ENCODE measurements around the gene EXOC8. TPM values are rescaled to one million over a fixed set of nuclear protein-coding genes. Genes with fewer than 3 reads are reported as not detected.
A peak's percentile ranks its signal among the peaks of the same experiment; 100 is the strongest.

Gene EXOC8
- total and polyA plus RNA-seq, 8 donors, result 1.8 to 21.8 (median 7.7) TPM

DNA sequence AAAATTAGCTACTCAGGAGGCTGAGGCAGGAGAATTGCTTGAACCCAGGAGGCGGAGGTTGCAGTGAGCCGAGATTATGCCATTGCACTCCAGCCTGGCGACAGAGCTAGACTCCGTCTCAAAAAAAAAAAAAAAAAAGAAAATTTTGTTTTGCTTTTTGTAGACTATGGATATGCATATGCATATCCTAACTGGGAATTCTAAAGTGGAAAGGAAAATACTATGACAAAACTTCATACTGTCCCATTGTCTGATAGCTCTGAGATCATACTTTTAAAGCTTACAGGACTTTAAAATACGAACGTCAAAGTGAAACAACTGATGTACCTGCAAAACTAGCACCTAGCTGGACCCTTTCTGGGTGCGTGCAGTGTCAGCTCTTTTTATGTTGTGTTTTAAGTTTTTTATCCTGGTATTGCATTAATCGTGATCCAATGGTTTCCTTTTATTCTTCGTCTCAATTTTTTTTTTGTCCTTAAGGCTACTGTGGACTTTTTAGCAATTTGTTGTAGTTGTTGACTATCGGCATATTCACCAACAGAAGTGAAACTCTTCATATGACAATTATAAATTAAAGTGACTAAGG, 19.6 kb upstream of the EXOC8 start:
- DNase-seq, result no peak
- Histone ChIP-seq H3K27me3 (no peaks in the 10 kb centered on the region), H3K36me3 (peaks cover 0 to 17% (median 14%) of the 10 kb centered on the region in 4 donors), H3K4me3 (no peak overlapping the region), H3K4me1 (peaks cover 6 to 26% (median 14%) of the 10 kb centered on the region in 4 donors), H3K9me3 (no peaks in the 10 kb centered on the region), H3K27ac (no peak overlapping the region)
- TF ChIP-seq EP300 (IDR thresholded peaks at IDR 0.05) (no peak), POLR2AphosphoS5 (IDR thresholded peaks at IDR 0.05) (no peak), POLR2A (IDR thresholded peaks at IDR 0.05) (no peak)
- TF ChIP-seq, protein P1, sequence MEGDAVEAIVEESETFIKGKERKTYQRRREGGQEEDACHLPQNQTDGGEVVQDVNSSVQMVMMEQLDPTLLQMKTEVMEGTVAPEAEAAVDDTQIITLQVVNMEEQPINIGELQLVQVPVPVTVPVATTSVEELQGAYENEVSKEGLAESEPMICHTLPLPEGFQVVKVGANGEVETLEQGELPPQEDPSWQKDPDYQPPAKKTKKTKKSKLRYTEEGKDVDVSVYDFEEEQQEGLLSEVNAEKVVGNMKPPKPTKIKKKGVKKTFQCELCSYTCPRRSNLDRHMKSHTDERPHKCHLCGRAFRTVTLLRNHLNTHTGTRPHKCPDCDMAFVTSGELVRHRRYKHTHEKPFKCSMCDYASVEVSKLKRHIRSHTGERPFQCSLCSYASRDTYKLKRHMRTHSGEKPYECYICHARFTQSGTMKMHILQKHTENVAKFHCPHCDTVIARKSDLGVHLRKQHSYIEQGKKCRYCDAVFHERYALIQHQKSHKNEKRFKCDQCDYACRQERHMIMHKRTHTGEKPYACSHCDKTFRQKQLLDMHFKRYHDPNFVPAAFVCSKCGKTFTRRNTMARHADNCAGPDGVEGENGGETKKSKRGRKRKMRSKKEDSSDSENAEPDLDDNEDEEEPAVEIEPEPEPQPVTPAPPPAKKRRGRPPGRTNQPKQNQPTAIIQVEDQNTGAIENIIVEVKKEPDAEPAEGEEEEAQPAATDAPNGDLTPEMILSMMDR (IDR thresholded peaks at IDR 0.05), result no peak
- 72 to 85% (median 79%) methylated on average over 10 of the region's 10 CpGs for WGBS, 5 donors
- intact Hi-C loops (cut with DNase I; ENCODE audit: low total_unique reads), result loop anchor here (10.0 kb wide), 1 partner anchor 58 kb away; no protein-coding TSS in a partner anchor

DNA sequence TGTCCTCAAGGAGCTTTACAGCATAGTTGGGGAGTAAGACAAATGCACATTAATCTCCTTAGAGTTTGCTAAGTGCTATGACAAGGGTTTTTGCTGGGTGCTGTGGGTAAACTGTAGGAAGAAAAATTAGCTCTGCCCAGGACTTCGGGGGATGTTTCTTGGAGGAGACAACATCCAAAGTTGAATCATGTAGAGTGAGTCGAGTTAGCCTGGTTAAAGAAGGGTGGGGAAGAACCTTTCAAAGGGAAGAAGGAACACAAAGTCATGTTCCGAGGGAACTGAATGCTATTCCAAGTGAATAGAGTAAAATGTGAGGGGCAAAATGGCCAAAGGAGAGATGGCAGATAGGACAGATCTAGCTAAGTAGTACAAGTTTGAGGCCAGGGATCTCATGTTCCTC, 17.5 kb upstream of the EXOC8 start:
- WGBS, 5 donors, result 65 to 80% (median 74%) methylated on average over 3 of the region's 3 CpGs
- Histone ChIP-seq H3K27me3 (no peaks in the 10 kb centered on the region), H3K9me3 (no peaks in the 10 kb centered on the region), H3K36me3 (peaks cover 4 to 35% (median 33%) of the 10 kb centered on the region in 4 donors), H3K4me3 (no peak overlapping the region), H3K4me1 (peaks cover 6 to 26% (median 14%) of the 10 kb centered on the region in 4 donors), H3K27ac (no peak overlapping the region)
- TF ChIP-seq POLR2A (IDR thresholded peaks at IDR 0.05) (no peak), EP300 (IDR thresholded peaks at IDR 0.05) (no peak), POLR2AphosphoS5 (IDR thresholded peaks at IDR 0.05) (no peak)
- TF ChIP-seq, protein P1 (IDR thresholded peaks at IDR 0.05), result no peak
- no peak for DNase-seq
- intact Hi-C loops (cut with DNase I; ENCODE audit: low total_unique reads), result loop anchor here (10.0 kb wide), 1 partner anchor 60 kb away; no protein-coding TSS in a partner anchor

DNA sequence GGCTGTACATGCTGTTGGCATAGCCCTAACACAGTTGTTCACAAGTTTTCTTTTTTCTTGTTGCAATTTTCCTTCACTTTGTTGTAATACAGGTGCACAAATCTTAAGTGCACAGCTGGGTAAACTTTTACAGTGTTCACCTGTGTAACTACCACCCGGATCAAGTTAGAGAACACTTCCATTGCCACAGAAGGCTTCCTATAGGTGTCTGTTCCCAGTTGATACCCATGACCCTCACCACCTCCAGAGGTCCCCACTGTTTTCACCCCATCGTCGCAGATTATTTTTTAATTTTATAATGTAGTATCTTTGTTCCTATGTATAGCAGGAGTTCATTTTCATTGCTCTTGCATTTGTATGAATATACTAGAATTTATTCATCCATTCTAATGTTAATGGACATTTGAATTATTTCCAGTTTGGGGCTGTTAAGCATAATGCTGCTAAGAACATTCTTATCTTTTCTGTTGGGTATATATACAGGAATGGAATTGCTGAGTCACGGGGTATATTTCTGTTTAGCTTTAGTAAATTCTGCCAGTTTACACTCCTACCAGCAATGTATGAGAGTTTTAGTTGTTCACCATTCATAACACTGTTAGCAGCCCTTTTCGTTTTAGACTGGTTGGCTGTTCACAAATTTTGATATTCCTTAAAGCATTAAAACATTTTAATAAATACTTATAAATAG, 16.8 kb upstream of the EXOC8 start:
- H3K9me3 ChIP-seq, result no peaks in the 10 kb centered on the region
- no peak overlapping the region for H3K4me3 ChIP-seq
- 31 to 54% (median 47%) methylated on average over 5 of the region's 5 CpGs for WGBS, 5 donors
- H3K36me3 ChIP-seq, result peaks cover 4 to 42% (median 40%) of the 10 kb centered on the region in 4 donors
- H3K27ac ChIP-seq, result peak overlapping the region in 1 of 5 donors; percentile 1
- peak in 1 of 2 donors; percentile 17 for DNase-seq
- H3K4me1 ChIP-seq, result peaks cover 6 to 26% (median 14%) of the 10 kb centered on the region in 4 donors
- TF ChIP-seq POLR2A (IDR thresholded peaks at IDR 0.05) (no peak), POLR2AphosphoS5 (IDR thresholded peaks at IDR 0.05) (no peak), EP300 (IDR thresholded peaks at IDR 0.05) (no peak)
- TF ChIP-seq, protein P1 (IDR thresholded peaks at IDR 0.05), result no peak
- H3K27me3 ChIP-seq, result no peaks in the 10 kb centered on the region
- intact Hi-C loops (cut with DNase I; ENCODE audit: low total_unique reads), result loop anchor here (10.0 kb wide), 1 partner anchor 60 kb away; no protein-coding TSS in a partner anchor

DNA sequence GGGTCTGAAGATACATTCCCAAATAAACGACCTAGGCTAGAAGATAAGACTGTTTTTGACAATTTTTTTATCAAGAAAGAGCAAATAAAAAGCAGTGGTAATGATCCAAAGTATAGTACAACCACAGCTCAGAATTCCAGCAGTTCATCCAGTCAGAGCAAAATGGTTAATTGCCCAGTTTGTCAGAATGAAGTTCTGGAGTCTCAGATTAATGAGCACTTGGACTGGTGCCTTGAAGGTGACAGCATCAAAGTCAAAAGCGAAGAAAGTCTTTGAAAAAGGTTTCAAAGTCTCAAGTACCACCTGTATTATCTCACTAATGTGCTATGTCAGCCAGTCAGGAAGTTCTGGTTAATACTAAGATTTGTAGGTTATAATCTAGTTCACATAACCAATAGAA, 15.4 kb upstream of the EXOC8 start:
- H3K27me3 ChIP-seq, result no peaks in the 10 kb centered on the region
- no peak overlapping the region for H3K27ac ChIP-seq
- TF ChIP-seq, protein P1 (IDR thresholded peaks at IDR 0.05), result no peak
- TF ChIP-seq POLR2A (IDR thresholded peaks at IDR 0.05) (no peak), POLR2AphosphoS5 (IDR thresholded peaks at IDR 0.05) (no peak), EP300 (IDR thresholded peaks at IDR 0.05) (no peak)
- intact Hi-C loops (cut with DNase I; ENCODE audit: low total_unique reads), result loop anchor here (10.0 kb wide), 1 partner anchor 62 kb away; no protein-coding TSS in a partner anchor
- H3K9me3 ChIP-seq, result no peaks in the 10 kb centered on the region
- H3K4me3 ChIP-seq, result no peak overlapping the region
- H3K4me1 ChIP-seq, result peaks cover 4 to 22% (median 10%) of the 10 kb centered on the region in 4 donors
- DNase-seq, result no peak
- peaks cover 10 to 54% (median 51%) of the 10 kb centered on the region in 4 donors for H3K36me3 ChIP-seq
- WGBS, 5 donors, result 49 to 70% (median 55%) methylated on average over 2 of the region's 2 CpGs

All from stomach (tissue), 9 donors.